KMS-11 (cell line): ENCODE results near the gene AMOTL2.

ENCODE experiments used
- H2AFZ ChIP-seq: fragments of 200-600 bp; sonication (generic); 2 replicates; pipeline ENCODE4 v1.6.1; 2016; ENCODE audit warnings: antibody characterized with exemption, mixed run types, low read depth
- H3K27ac ChIP-seq: fragments of 200-600 bp; sonication (generic); 2 replicates; pipeline ENCODE4 v1.6.1; 2016; ENCODE audit warnings: mild to moderate bottlenecking, mixed run types
- H3K27me3 ChIP-seq: fragments of 200-600 bp; sonication (generic); 2 replicates; pipeline ENCODE4 v1.6.1; 2017; ENCODE audit warnings: mild to moderate bottlenecking, low read depth, mixed run types, moderate library complexity; ENCODE audit not compliant: insufficient read depth
- H3K36me3 ChIP-seq: fragments of 200-600 bp; sonication (generic); 2 replicates; pipeline ENCODE4 v1.6.1; 2017; ENCODE audit warnings: mild to moderate bottlenecking, mixed run types; ENCODE audit not compliant: insufficient read depth
- H3K4me1 ChIP-seq: fragments of 200-600 bp; sonication (generic); 2 replicates; pipeline ENCODE4 v1.6.1; 2016; ENCODE audit warnings: mild to moderate bottlenecking, low read depth, mixed run types; ENCODE audit not compliant: poor library complexity, severe bottlenecking
- H3K4me2 ChIP-seq: fragments of 200-600 bp; sonication (generic); 2 replicates; pipeline ENCODE4 v1.7.0; 2016; ENCODE audit warnings: mild to moderate bottlenecking, mixed run types
- H3K4me3 ChIP-seq: fragments of 200-600 bp; sonication (generic); IDR thresholded peaks from 2 replicates; pipeline ENCODE4 v1.6.1; 2017; ENCODE audit warnings: low read depth, low read length, mixed read lengths; ENCODE audit not compliant: insufficient read depth
- H3K79me2 ChIP-seq: fragments of 200-600 bp; sonication (generic); 2 replicates; pipeline ENCODE4 v1.6.1; 2016; ENCODE audit warnings: low read depth, mixed run types; ENCODE audit not compliant: insufficient read depth
- H3K9ac ChIP-seq: fragments of 200-600 bp; sonication (generic); 2 replicates; pipeline ENCODE4 v1.6.1; 2016; ENCODE audit warnings: mild to moderate bottlenecking, mixed run types
- H4K20me1 ChIP-seq: fragments of 200-600 bp; sonication (generic); 2 replicates; pipeline ENCODE4 v1.6.1; 2016; ENCODE audit warnings: mild to moderate bottlenecking, mixed run types; ENCODE audit not compliant: insufficient read depth
- CTCF ChIP-seq: fragments of 200-600 bp; sonication (generic); conservative IDR thresholded peaks from 2 replicates; pipeline ENCODE4 v1.6.1; 2017; ENCODE audit warnings: low read depth, mild to moderate bottlenecking, antibody characterized with exemption, low read length, moderate library complexity, mixed read lengths

The AMOTL2 gene

GRCh38 chr3:134351427-134351826 is 22.8 kb downstream of the AMOTL2 start:
- H3K27me3 ChIP-seq = no peaks in the 10 kb centered on the region
- H3K4me3 ChIP-seq = no peak overlapping the region
- no peaks in the 10 kb centered on the region for H3K79me2 ChIP-seq
- no peak overlapping the region for H3K27ac ChIP-seq
- H3K36me3 ChIP-seq = no peaks in the 10 kb centered on the region
- TF ChIP-seq CTCF = no peak
- H3K4me2 ChIP-seq = no peak overlapping the region
- H3K9ac ChIP-seq = no peak overlapping the region
- no peaks in the 10 kb centered on the region for H3K4me1 ChIP-seq
- H2AFZ ChIP-seq = no peak overlapping the region
- no peaks in the 10 kb centered on the region for H4K20me1 ChIP-seq

- H3K27ac ChIP-seq = no peak overlapping the region
- H3K4me1 ChIP-seq = no peaks in the 10 kb centered on the region
- H3K36me3 ChIP-seq = no peaks in the 10 kb centered on the region
- H2AFZ ChIP-seq = no peak overlapping the region
- no peaks in the 10 kb centered on the region for H4K20me1 ChIP-seq
- no peak overlapping the region for H3K4me2 ChIP-seq
- H3K27me3 ChIP-seq = no peaks in the 10 kb centered on the region
- no peaks in the 10 kb centered on the region for H3K79me2 ChIP-seq
- H3K4me3 ChIP-seq = no peak overlapping the region
- no peak overlapping the region for H3K9ac ChIP-seq
- no peak for TF ChIP-seq CTCF
Measured at GRCh38 chr3:134350861-134351311, 23.4 kb downstream of the AMOTL2 start.

- H3K79me2 ChIP-seq = no peaks in the 10 kb centered on the region
- no peaks in the 10 kb centered on the region for H4K20me1 ChIP-seq
- H2AFZ ChIP-seq = no peak overlapping the region
- no peaks in the 10 kb centered on the region for H3K4me1 ChIP-seq
- no peak overlapping the region for H3K9ac ChIP-seq
- H3K4me2 ChIP-seq = no peak overlapping the region
- H3K27ac ChIP-seq = no peak overlapping the region
- H3K4me3 ChIP-seq = no peak overlapping the region
- H3K27me3 ChIP-seq = no peaks in the 10 kb centered on the region
- no peak for TF ChIP-seq CTCF
- H3K36me3 ChIP-seq = no peaks in the 10 kb centered on the region
Measured at GRCh38 chr3:134350266-134350665, 24.0 kb downstream of the AMOTL2 start.

GRCh38 chr3:134348524-134348923 is 25.7 kb downstream of the AMOTL2 start:
- TF ChIP-seq CTCF = no peak
- no peaks in the 10 kb centered on the region for H3K4me1 ChIP-seq

GRCh38 chr3:134347551-134347950 is 26.7 kb downstream of the AMOTL2 start:
- Histone ChIP-seq H2AFZ (no peak overlapping the region), H3K36me3 (no peaks in the 10 kb centered on the region), H3K4me2 (no peak overlapping the region), H3K27ac (no peak overlapping the region), H3K4me3 (no peak overlapping the region), H3K27me3 (no peaks in the 10 kb centered on the region), H3K9ac (no peak overlapping the region), H4K20me1 (no peaks in the 10 kb centered on the region), H3K4me1 (no peaks in the 10 kb centered on the region), H3K79me2 (no peaks in the 10 kb centered on the region)
- TF ChIP-seq CTCF = no peak

More at GRCh38 chr3:134348524-134348923, 25.7 kb downstream of the AMOTL2 start:
- Histone ChIP-seq H3K79me2 (no peaks in the 10 kb centered on the region), H3K27ac (no peak overlapping the region), H3K9ac (no peak overlapping the region), H3K27me3 (no peaks in the 10 kb centered on the region), H4K20me1 (no peaks in the 10 kb centered on the region), H3K4me3 (no peak overlapping the region), H3K36me3 (no peaks in the 10 kb centered on the region), H2AFZ (no peak overlapping the region), H3K4me2 (no peak overlapping the region)
